K562 treated with DMSO at 1 percent for 4 hours (cell line): ENCODE results near the gene SUN5. TPM values are rescaled to one million over a fixed set of nuclear protein-coding genes. Genes with fewer than 3 reads are reported as not detected.

Experiments used
- total RNA-seq: library from RNA; unstranded; fragments of 300-600 nt; gene quantifications from 2 replicates; pipeline ENCODE4 v1.2.3, GENCODE V29; 2022; ENCODE audit not compliant: insufficient read depth

Gene SUN5
- not detected in 2 replicates for total RNA-seq

GRCh38 chr20:33004141-33004751, at the start of gene SUN5:
Gene SUN5 (minus strand): TSS chr20:33004433. CDS start chr20:33004340, 93 bp downstream.

GRCh38 chr20:33053291-33054106, 49.3 kb upstream of the SUN5 start, which contains the start of gene BPIFB3:
Gene BPIFB3 (plus strand): TSS chr20:33053903. CDS start chr20:33055436, 1,533 bp downstream.

GRCh38 chr20:33031531-33031930, 27.3 kb upstream of the SUN5 start, which contains the start of gene BPIFB6:
Gene BPIFB6 (plus strand): TSS chr20:33031648. CDS start chr20:33031648, 0 bp downstream.

GRCh38 chr20:33007376-33008335, 3.4 kb upstream of the SUN5 start, which contains the start of gene BPIFB2:
Gene BPIFB2 (plus strand): TSS chr20:33007704. CDS start chr20:33008575, 871 bp downstream.

Other genes starting within 250 kb of the SUN5 start
- 18.4 and 22.1 TPM in 2 replicates for gene DNMT3B, start 242.0 kb downstream of the SUN5 start, total RNA-seq
- 86.2 and 91.5 TPM in 2 replicates for gene MAPRE1, start 184.5 kb downstream of the SUN5 start, total RNA-seq
- gene EFCAB8, start 145.5 kb downstream of the SUN5 start, total RNA-seq, result not detected in 2 replicates
- gene BPIFB2, start 3.3 kb upstream of the SUN5 start, total RNA-seq, result not detected in 2 replicates
- not detected in 2 replicates for gene BPIFB6, start 27.2 kb upstream of the SUN5 start, total RNA-seq
- gene BPIFB3, start 49.5 kb upstream of the SUN5 start, total RNA-seq, result not detected in 2 replicates
- not detected in 2 replicates for gene BPIFB4, start 75.2 kb upstream of the SUN5 start, total RNA-seq
- gene BPIFA2, start 163.7 kb upstream of the SUN5 start, total RNA-seq, result not detected in 2 replicates
- not detected in 2 replicates for gene BPIFA3, start 212.9 kb upstream of the SUN5 start, total RNA-seq
- gene BPIFA1, start 231.6 kb upstream of the SUN5 start, total RNA-seq, result not detected in 2 replicates